H4 (cell line): ENCODE results near the gene IMPDH2. TPM values are rescaled to one million over a fixed set of nuclear protein-coding genes. Genes with fewer than 3 reads are reported as not detected.
"Not testable (repeated sequence)": the region's sequence is repeated elsewhere in the genome, so short reads cannot be mapped to it uniquely, and the experiment has no call there.

Experiments used
- DNase-seq: peaks from one replicate; pipeline ENCODE4 v3.0.0-alpha.2; 2015; ENCODE audit warnings: low spot score
- total RNA-seq: library from RNA; depleted of rRNA; stranded (reverse); fragments of >200 nt; shearing (Covaris generic); gene quantifications from 2 replicates; pipeline ENCODE4 v1.2.3, GENCODE V29; 2014

The IMPDH2 gene
- total RNA-seq, 1 experiment from 2014 or later: 330 TPM

GRCh38 chr3:49021813-49022687 is 7.1 kb downstream of the IMPDH2 start, which contains the start of gene NDUFAF3:
NDUFAF3 (plus strand) TSS chr3:49022121; CDS start chr3:49022145, 24 bp downstream.
- peak; percentile 86 for DNase-seq

GRCh38 chr3:49021213-49021812 is 7.9 kb downstream of the IMPDH2 start:
- DNase-seq: peak; percentile 90

- no peak for DNase-seq
These were observed 8.6 kb downstream of the IMPDH2 start for GRCh38 chr3:49020330-49021212.

GRCh38 chr3:49019941-49020329 is 9.3 kb downstream of the IMPDH2 start:
- DNase-seq: no peak

GRCh38 chr3:49018707-49019006 is 10.5 kb downstream of the IMPDH2 start:
- DNase-seq: no peak

GRCh38 chr3:49017971-49018706 is 11.1 kb downstream of the IMPDH2 start, which contains the start of gene DALRD3:
DALRD3 (minus strand) TSS chr3:49018580; CDS start chr3:49018564, 16 bp downstream.
- DNase-seq: peak; percentile 40

GRCh38 chr3:49017229-49017970 is 11.8 kb downstream of the IMPDH2 start:
- no peak for DNase-seq

GRCh38 chr3:49016414-49017228 is 12.6 kb downstream of the IMPDH2 start:
- DNase-seq: no peak

GRCh38 chr3:49015765-49016164 is 13.4 kb downstream of the IMPDH2 start:
- no peak for DNase-seq

- no peak for DNase-seq
These were observed 14.1 kb downstream of the IMPDH2 start for GRCh38 chr3:49015072-49015471.

GRCh38 chr3:49013738-49014660 is 15.2 kb downstream of the IMPDH2 start:
- DNase-seq: no peak

GRCh38 chr3:49013113-49013737 is 16.0 kb downstream of the IMPDH2 start:
- no peak for DNase-seq

GRCh38 chr3:49012441-49013017 is 16.7 kb downstream of the IMPDH2 start:
- no peak for DNase-seq

- no peak for DNase-seq
These were observed 19.8 kb downstream of the IMPDH2 start for GRCh38 chr3:49009396-49009795.

- not testable (repeated sequence) for DNase-seq
These were observed 20.6 kb downstream of the IMPDH2 start for GRCh38 chr3:49008627-49009026.

GRCh38 chr3:49007771-49008528 is 21.2 kb downstream of the IMPDH2 start:
- peak; percentile 68 for DNase-seq
